Measurements from ENCODE around the gene MAPK4.

The MAPK4 gene

DNA sequence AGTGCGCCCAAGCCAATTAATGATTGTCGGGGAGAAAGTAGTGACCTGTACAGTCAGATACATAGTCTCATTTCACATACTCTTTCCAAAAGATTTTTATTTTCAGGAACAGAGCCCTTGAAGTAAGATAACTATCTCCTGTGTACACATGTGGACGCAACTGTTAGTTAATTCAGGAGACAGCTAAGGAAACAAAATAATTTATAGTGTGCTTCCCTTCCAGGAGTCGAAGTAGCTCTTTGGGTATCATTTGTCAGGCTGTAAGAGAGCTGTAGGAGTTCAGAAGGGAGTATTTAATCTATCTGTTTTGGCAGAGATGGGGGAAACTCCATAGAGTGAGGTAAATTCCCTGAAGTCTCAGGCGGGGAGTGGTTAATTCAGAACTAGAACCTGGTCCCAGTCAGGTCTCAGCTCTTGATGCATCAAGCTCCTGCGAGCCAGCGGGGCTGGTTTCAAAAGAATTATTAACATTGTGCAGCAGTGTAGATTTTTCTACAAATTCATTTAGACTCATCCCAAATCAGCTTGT is 63.0 kb downstream of the MAPK4 start:
- no peak for DNase-seq

- no peak for DNase-seq
Observed at GRCh38 chr18:50623694-50624352, 63.9 kb downstream of the MAPK4 start.

DNA sequence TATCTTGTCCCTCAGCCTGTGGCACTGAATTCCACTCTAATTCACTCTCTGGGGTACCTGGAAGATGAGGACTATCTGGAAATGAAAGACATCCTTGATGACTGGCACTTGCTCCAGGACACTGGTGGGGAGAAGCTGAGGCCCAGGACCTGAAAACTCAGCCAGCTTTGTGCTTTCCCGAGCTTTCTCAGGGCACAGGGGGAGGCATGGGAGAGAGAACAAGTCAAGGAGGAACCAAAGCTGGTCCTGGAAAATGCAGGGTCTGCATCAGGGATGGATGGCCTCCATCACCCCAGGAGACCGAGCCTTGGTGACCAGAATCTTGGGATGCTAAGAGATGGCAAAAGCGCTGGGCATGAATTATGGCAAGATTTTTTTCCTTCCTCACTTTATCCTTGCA is 65.1 kb downstream of the MAPK4 start:
- no peak for DNase-seq

GRCh38 chr18:50626317-50626716 is 66.4 kb downstream of the MAPK4 start:
- DNase-seq, result no peak

DNA sequence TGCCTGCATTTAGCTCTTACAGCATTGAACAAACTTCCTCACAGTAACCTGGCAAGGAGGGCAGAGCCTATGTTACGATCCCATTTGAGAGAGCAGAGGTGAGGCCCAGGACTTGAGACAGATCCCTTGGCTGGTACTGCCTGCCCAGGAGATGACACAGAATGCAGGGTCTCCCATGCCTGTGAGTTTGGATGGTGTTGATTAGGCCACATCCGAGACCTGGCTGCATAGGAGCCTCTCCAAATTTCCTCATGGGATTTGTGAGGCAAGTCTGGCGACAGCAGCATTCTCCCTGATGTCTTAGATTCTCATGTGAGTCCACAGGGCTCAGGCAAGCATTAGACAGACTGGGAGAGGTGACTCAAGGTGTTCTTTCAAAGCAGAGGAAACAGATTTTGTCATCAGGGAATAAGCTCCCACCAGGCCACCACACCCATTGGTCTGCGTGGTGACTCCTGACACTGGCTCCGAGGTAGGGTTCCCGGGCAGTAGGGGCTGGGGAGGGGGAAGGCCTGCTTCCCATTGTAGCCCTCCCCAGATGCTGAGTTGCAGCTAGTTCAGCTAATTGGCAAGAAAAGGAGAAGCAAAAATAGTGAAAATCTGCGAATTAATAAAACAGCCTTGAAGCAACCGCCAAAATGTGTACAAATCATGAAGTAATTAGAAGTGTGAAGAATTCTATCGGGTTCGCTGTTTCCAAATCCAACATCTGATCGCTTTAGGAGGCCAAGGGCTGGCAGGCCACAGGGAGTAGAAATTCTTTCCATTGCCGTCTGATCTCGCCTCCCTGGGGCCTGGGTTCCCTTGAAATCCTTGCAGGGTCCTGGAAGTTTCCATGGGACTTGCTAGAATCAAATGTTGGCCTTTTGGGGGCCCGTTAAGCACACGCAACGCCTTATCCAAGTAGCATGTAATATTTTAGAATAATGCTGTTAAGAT is 68.0 kb downstream of the MAPK4 start:
- no peak for DNase-seq

- DNase-seq, result no peak
Observed at GRCh38 chr18:50628533-50628905, 68.6 kb downstream of the MAPK4 start.

DNA sequence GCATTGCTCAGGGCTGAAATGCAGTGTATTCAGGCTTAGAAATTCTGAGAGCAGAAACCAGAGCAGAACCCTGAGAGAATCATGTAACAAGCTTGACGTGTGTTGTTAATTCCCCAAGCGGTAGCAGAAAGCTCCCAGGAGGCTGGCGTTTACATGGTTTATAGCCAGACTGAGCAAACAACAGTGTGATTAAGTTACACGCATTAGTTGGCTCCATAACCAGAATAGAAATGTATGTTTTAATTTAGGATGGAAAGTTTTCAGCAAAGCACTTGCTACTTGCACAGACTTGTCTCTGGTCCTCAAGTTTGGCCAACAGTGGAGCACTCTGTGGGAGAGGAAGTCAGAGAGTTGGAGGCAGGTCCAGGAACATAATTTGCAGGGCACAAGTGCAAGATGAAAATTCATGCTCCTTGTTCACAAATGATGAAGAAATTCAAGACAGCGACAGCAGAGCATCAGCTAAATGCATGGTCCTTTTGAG is 69.3 kb downstream of the MAPK4 start:
- DNase-seq, result no peak

GRCh38 chr18:50630895-50631294 is 71.0 kb downstream of the MAPK4 start:
- DNase-seq, result no peak

GRCh38 chr18:50632895-50633515 is 73.1 kb downstream of the MAPK4 start:
- no peak for DNase-seq

- peak in 4 of 56 donors; percentile 29 to 41 (median 32) for DNase-seq
Observed at GRCh38 chr18:50633992-50634391, 74.1 kb downstream of the MAPK4 start.

DNA sequence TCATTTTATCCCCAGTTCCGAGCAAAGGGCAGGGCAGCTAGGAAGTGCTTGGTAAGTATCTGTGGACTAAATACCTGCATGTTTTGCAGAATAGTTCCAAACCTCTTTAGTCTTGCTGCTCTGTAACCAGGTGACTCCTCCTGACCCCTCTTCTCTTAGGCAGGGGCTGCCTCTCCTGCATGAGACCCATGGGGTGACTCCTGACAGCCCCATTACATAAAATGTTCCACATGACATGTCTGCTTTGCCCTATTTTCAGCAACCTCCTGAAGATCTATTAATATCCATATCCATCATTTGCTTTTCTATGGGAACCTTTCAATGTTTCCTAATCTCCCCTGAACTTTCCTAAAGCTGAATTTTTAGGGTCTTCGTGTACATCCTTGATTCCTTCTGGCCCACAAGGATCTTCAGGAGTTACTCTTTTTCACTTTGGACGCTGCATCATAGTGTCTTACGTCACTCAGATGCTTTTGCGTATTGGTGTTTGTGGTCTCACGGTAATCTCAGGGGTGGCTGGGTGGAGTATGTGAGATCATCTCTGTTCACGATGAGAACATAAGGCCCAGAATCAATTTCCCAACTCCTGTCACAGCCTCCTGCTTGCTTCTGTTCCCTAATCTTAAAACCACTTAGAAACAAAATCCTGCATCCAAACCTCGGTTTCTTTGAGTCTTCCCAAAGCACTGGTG is 76.6 kb downstream of the MAPK4 start:
- peak in 1 of 56 donors; percentile 41 for DNase-seq

DNA sequence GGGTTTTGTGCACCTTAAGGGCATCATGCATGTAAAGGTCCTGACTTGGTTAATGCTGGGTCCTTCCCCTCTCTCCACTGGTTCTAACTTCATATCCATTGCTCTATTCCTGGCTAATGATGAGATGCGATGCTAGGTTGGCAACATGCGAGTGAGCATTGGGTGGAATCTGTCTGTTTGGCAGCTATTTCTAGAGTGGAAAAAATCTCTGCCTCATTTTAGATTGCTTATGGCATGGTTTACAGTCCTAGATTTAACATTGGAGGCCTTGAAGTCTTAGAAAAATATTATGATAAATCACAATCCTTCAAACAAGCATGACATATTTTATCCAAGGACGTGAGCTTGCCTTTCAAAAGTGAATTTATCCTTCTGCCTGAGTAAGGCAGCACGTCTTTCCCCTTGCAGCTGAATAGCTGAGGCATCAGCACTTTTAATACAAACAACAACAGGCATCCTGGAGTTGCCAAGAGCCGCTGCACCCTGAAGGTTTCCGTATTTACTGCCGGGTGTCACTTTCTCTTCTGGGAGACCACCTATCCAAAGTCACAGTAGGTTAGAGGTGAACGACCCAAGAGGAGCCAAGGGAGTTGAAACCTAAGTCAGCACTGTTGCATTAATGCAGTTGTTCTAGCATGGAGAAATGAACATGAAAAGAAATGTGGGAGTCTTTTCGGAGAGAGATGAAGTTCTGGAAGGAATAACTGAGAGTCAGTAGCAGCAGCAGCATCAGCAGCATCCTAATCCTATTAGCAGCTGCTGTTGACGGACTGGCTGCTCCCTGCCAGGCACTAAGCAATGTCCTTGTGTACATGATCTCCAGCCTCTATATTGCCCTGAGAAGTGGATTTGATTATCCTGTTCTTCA is 78.4 kb downstream of the MAPK4 start:
- DNase-seq, result no peak

DNA sequence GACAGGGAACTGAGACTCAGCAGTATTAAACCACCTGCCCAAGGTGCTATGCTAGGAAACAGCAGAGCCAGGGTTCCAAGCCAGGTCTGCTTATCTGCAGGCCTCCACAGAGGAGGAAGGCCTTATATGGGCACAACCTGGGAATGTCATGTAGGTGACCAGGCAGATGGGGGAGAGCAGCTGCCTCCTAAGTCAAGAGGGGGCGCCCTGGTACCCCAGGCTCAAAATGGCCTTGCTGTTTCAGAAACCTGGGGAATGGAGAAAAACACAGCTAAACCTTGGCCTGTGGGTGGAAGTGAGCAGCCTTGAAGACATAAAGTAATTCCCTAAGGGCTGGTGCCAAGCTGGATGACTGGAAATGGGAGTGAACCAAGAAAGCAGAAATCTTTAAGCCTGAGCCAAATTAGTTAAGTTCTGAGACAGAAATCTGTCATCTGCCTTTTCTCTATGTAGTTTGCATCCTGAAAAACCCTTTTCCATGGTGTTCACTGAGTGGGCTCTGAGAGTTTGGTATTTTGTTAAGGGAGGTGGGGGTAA is 79.1 kb downstream of the MAPK4 start:
- DNase-seq, result no peak

DNA sequence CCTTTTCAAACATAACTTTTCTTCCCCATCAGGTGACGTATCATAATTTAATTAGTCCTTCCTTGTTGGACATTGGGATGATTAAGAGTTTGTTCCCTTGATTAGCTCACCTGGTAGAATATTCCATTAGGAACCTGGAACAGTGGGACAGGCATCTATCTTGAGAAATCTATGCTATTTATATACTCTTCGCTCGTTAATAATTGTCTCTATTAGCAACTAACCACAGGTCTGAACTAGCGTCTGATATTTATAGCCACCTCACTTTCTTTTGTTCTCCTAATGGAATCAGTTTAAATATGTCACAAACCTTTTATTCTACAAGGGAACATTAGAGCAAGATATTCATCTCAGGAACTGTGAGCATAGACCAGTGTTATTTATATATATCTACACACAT is 79.8 kb downstream of the MAPK4 start:
- DNase-seq, result no peak

DNA sequence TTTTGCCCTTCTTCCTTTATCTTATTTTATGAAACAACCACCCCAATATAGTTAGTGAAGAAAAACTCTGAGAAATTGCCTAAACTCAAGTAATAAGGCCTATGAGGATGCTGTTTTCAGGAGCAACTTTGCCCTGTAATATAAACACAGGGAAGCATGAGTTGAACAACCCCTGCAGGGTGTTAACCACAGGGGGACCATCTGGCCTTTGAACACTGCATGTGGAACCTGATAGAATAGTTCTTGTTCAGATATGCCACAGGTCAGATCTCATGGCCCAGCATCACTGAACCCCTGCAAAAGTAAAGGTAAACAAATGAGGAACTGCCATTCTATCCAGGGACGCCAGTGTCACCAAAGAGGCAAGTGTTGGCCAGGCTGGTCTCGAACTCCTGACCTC is 82.6 kb downstream of the MAPK4 start:
- no peak for DNase-seq

DNA sequence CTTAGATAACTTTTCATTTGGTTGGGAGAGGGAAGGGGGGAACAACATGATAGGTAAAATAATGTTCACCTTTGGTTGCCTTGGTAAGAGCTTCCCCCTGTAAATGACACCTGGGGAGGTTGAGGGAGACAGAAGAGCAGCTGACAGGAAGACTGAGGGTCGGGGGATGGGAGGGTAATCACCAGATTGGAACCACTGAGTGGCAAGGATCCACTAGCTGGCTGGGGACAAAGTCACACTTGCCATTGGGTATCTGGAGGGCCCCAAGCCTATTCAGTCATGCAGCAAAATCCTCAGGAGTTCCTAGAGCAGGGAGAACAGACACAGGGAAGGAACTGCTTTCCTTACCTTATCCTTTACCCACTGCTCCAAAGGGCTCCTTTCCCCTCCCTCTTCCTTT is 84.3 kb downstream of the MAPK4 start:
- DNase-seq, result no peak

GRCh38 chr18:50644807-50645206 is 84.9 kb downstream of the MAPK4 start:
- no peak for DNase-seq

DNA sequence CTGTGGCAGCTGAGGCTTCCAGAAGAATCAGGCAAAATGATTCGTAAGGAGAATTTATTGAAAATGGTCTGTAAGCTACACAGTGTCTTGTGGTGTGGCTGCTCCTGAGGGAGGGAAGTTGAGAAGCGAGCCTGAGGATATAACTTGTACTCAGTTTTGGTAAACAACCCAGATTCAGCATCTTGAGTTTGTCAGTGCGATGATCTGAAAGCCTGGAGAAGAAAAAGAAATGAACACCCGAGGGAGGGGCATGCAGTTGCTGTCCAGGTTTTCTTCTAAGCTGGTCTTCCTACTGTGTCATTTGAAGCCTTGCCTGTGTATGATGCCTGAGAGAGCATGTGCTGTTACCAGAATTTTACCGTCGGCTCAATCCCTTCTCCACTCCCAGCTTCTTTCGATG is 87.3 kb downstream of the MAPK4 start:
- no peak for DNase-seq

DNA sequence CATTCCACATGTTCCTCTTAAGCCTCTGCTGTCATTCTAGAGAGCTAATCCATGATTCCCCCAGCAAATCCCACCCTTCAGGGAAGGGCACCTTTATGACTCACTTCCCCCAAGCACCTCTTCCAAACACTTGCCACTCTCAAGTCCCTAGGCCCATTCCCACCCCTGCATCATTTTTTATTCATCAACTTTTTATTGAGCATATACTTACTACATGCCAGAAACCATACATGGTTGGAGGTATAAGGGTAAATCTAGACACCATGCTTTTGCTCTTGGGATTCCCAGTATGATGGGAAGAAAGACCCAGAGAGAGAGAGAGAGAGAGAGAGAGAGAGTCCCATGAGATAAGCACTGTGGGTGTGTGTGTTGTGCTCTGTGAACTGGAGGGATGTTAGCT is 87.9 kb downstream of the MAPK4 start:
- no peak for DNase-seq

- DNase-seq, result peak in 31 of 56 donors; percentile 6 to 74 (median 39)
Observed at GRCh38 chr18:50649821-50650220, 89.9 kb downstream of the MAPK4 start.

Measured in nucleus accumbens (tissue), 56 donors.